Urothelium cell line (cell line): ENCODE data around the gene RBM19.

Experiments
- DNase-seq: peaks from one replicate; pipeline ENCODE4 v3.0.0; 2011; ENCODE audit warnings: low spot score, mixed read lengths
- FAIRE-seq: peaks from 2 replicates; lab custom pipeline; 2011; peaks lifted over from hg19 to GRCh38; lab: Jason Lieb, UNC

RBM19 gene

GRCh38 chr12:113788020-113788856, 177.9 kb downstream of the RBM19 start:
- DNase-seq (no peak), FAIRE-seq (no peak)

DNA sequence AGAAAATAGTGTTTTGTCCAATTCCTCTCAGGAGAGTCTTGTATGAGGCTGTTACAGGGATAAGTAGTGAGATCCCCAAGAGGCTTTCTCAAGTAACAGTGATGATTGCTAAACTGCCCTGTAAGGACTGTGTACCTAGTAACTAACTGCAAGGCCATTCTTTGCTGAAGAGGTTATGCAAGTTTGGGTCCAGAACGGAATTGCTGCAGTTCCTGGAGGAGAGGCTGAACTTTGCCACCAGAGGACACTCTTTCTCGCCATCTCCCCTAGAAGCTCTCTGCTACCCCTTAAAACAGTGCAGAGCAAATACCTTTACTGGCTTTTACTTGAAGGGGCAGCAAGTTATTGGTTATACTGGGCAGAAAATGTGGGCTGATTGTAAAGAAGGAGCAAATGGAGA, 180.0 kb downstream of the RBM19 start:
- no peak for FAIRE-seq
- no peak for DNase-seq

DNA sequence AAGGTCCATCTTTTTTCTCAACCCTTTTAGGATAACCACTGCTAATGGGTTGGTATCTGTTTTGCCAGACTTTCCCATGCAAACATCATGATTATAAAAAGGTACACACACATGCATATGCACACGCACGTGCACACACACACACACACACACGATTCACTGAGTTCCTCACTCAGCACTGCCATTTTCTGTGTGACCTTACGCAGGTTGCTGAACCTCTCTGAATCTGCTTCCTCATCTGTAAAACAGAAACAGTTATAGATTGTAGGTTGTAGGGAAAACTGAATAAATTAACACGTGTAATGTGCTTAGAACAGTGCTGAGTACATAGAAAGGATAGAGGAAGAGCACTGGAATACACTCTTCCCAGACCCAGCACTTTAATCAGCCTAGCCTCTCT, 182.3 kb downstream of the RBM19 start:
- DNase-seq = no peak
- FAIRE-seq = no peak

GRCh38 chr12:113782873-113783272, 183.3 kb downstream of the RBM19 start:
- no peak for DNase-seq

GRCh38 chr12:113781415-113782198, 184.5 kb downstream of the RBM19 start:
- FAIRE-seq = no peak
- no peak for DNase-seq

More at GRCh38 chr12:113782873-113783272, 183.3 kb downstream of the RBM19 start:
- FAIRE-seq = no peak

GRCh38 chr12:113779774-113780173, 186.4 kb downstream of the RBM19 start:
- DNase-seq = no peak

GRCh38 chr12:113778432-113779132, 187.5 kb downstream of the RBM19 start:
- FAIRE-seq (no peak), DNase-seq (no peak)

More at GRCh38 chr12:113779774-113780173, 186.4 kb downstream of the RBM19 start:
- FAIRE-seq = no peak

DNA sequence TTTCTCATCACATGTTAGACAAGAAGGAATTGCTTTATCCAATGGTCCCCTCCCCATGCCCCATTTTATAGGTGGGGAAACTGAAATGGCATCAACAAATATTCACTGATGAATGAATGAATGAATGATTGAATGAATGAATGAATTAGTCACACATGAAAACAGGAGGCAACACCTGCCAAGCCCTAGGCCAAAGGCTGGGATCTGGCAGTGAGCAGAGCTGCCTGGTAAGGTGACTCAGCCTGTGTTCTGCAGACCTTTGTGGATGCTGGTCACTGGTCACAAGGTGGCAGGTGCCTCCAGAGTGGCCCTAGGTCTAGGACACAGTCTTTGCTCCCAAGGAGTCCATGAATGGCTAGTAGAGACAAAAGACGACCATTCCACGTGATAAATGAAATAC, 188.4 kb downstream of the RBM19 start:
- FAIRE-seq (no peak), DNase-seq (no peak)

GRCh38 chr12:113776536-113776935, 189.6 kb downstream of the RBM19 start:
- FAIRE-seq (no peak), DNase-seq (no peak)

DNA sequence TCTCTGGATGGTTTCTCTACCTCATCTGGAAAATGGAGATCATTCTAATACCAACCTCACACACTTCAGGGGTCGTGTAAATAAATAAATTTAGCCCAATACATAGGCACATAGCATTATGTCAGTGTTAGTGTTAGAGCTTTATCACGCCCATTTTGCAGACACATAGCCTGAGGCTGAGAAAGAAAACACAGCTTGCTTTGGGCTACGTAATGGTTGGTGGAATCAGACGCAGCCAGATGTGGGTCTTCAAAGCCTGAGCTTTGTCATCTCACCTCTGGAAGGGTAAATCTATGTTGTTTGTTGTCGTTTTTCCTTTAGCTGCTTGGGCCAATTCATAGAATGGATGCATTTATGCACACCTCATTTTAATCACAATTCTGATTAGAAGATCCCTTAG, 191.6 kb downstream of the RBM19 start:
- FAIRE-seq (no peak), DNase-seq (no peak)

DNA sequence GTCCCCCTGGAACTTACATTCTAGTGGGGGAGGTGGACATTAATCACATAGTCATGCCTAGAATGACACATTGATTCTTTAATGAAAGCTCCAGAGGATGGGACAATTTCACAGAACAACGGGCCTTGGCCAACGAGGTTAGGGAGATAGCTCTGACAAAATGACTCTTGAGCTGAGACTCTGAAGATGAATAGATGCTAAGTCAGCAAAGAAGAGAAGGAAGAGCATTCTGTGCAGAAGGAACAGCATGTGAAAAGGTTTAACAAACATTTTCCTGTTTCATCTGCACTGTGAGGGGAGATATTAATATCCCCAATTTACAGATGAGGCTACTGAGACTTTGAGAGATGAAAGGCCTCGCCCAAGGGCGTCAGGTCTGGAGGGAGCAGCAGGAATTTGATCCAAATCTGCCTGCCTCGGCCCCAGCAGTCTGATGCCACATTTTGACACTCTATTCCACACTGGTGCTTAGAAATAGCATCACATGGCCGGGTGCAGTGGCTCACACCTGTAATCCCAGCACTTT, 193.6 kb downstream of the RBM19 start:
- FAIRE-seq = no peak

DNA sequence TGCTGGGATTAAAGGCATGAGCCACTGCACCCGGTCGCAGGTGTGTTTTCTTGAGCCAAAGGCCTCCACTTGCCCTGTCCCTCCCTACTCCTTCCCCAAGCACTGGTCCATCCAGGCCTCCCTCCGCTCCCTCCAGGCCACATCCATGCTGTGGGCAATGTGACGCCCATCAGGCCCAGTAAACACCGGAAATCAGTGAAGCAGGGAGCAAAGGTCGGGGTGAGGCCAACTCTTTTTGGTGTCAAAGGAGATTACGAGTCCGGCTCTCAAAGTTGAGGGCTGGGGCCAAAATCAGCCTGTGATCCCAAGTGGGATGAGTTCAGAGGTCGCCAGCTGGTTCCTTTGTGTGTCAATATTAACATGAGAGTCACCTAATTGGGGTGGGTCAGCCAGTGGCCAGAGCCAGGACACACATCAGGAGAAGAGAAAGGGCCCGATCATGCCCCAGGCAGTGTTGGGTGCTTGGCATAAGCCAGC, 195.7 kb downstream of the RBM19 start:
- no peak for DNase-seq
- no peak for FAIRE-seq

More for the DNA sequence above, 193.6 kb downstream of the RBM19 start:
- DNase-seq = no peak

- FAIRE-seq (no peak), DNase-seq (no peak)
Measured at GRCh38 chr12:113769305-113769704, 196.8 kb downstream of the RBM19 start.

DNA sequence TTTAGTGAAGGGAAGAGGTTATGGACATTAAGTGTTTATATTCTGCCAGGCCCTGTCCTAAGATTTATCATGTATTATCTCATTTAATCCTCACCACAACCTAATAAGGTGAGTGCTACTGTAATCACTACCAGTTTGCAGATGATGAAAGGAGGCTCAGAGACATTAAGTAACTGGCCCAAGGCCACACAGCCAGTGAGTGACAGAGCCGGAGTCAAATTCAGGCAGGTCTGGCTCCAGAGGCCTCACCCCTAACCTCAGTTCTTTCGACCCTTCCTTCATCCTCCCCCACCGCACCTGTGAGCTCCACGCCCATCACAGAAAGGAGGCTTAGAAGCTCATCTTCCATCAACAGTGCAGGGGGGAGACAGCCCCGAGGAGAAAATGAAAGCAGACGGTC, 197.3 kb downstream of the RBM19 start:
- FAIRE-seq = no peak
- DNase-seq = no peak

DNA sequence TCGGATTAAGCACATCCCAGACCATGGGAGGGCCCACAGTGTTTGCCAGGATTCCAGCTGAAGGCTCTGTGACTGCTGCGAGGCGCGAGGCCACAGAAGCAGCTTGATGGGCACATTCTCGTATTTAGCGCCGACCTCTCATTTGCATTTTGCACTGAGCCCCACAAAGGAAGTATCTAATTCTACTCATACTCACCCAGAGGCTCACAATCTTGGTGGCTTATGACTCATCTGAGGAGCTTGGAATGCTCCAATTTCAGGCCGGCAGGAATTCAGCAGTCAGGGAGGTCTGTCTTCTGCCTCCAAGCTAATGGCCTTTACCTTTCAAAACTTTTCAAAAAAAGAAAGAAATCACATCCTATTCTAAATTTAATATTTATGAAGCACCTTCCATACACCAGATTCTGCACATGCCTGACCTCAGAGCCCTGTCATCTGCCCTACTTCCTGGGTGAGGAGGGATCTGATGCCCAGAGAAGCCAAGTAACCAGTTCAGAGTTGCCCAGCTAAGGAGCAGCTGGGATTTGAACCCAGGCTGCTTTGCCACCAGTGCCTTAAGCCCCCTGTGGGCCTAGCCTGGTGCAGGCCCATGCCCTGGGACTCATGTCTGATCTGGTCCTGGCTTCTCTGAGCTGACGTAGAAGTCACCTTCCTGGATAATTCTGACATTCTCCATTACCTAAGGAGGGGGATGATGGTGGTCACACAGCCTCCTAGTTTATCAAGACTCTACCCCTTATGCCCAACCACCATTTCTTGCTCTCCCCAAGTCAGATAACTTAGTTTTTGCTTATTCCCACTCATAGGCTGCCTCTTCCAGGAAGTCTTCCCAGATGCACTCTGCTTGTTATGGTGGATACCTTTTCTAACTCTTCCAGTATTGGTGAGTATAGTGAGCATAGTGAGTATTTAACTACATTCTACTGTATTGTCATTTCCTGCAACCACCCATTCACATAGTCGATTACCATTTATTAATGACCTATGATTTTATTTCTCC, 198.9 kb downstream of the RBM19 start:
- FAIRE-seq (no peak), DNase-seq (peak; percentile 88)
